Liver (tissue), 9 donors: ENCODE results near the gene LRMDA. TPM values are rescaled to one million over a fixed set of nuclear protein-coding genes. Genes with fewer than 3 reads are reported as not detected.

Experiments
- DNase-seq: peaks from one replicate; pipeline ENCODE4 v3.0.0-alpha.2; 2017; ENCODE audit warnings: low spot score
- H3K27ac ChIP-seq, 2 donors: one replicate each; pipeline ENCODE4 v1.7.0; 2013; ENCODE audit warnings: inconsistent platforms in 2 of 2, low read length in 2 of 2, control low read depth in 1 of 2, low read depth in 1 of 2, mild to moderate bottlenecking in 1 of 2
- H3K27me3 ChIP-seq, 4 donors: one replicate each; pipeline versions ENCODE4 v1.6.1 to v1.7.0; 2013; ENCODE audit warnings: low read length in 3 of 4, inconsistent platforms in 1 of 4, mild to moderate bottlenecking in 1 of 4, moderate library complexity in 1 of 4; ENCODE audit not compliant: control insufficient read depth in 4 of 4, insufficient read depth in 4 of 4
- H3K36me3 ChIP-seq, 4 donors: one replicate each; pipeline versions ENCODE4 v1.6.1 to v1.7.0; 2013; ENCODE audit warnings: low read length in 3 of 4, mild to moderate bottlenecking in 3 of 4, low read depth in 1 of 4, moderate library complexity in 1 of 4; ENCODE audit not compliant: control insufficient read depth in 4 of 4, insufficient read depth in 3 of 4
- H3K4me1 ChIP-seq, 4 donors: one replicate each; pipeline versions ENCODE4 v1.6.1 to v1.7.0; 2013; ENCODE audit warnings: low read length in 3 of 4, mild to moderate bottlenecking in 3 of 4, moderate library complexity in 1 of 4; ENCODE audit not compliant: control insufficient read depth in 4 of 4, insufficient read depth in 4 of 4
- H3K4me3 ChIP-seq, 3 donors: one replicate each; pipeline versions ENCODE4 v1.6.1 to v1.7.0; 2013; ENCODE audit warnings: low read length in 3 of 3, control low read depth in 1 of 3, low read depth in 1 of 3, mild to moderate bottlenecking in 1 of 3
- H3K9ac ChIP-seq, 2 donors: one replicate each; pipeline ENCODE4 v1.7.0; 2013; ENCODE audit warnings: low read length in 2 of 2, mild to moderate bottlenecking in 2 of 2, moderate library complexity in 2 of 2, control low read depth in 1 of 2, low read depth in 1 of 2
- H3K9me3 ChIP-seq, 4 donors: one replicate each; pipeline versions ENCODE4 v1.6.1 to v1.7.0; 2013; ENCODE audit warnings: low read length in 3 of 4; ENCODE audit not compliant: control insufficient read depth in 4 of 4
- EGR1 ChIP-seq, 2 donors: IDR thresholded peaks; 2 replicates each; pipeline ENCODE4 v1.6.1; 2016 to 2018; ENCODE audit warnings: antibody characterized with exemption in 2 of 2, low read depth in 2 of 2
- FOXA1 ChIP-seq: IDR thresholded peaks from 2 replicates; pipeline ENCODE4 v1.6.1; 2016; ENCODE audit warnings: antibody characterized with exemption
- FOXA2 ChIP-seq: IDR thresholded peaks from 2 replicates; pipeline ENCODE4 v1.6.1; 2016; ENCODE audit warnings: antibody characterized with exemption
- GABPA ChIP-seq, 2 donors: IDR thresholded peaks in 1 of 2; conservative IDR thresholded peaks in 1 of 2; 2 replicates each; pipeline ENCODE4 v1.6.1; 2016; ENCODE audit warnings: antibody characterized with exemption in 2 of 2, mild to moderate bottlenecking in 1 of 2, moderate library complexity in 1 of 2
- HNF4A ChIP-seq, 2 donors: conservative IDR thresholded peaks; 2 replicates each; pipeline ENCODE4 v1.6.1; 2016; ENCODE audit warnings: antibody characterized with exemption in 2 of 2, mild to moderate bottlenecking in 2 of 2
- HNF4G ChIP-seq: IDR thresholded peaks from 2 replicates; pipeline ENCODE4 v1.6.1; 2016; ENCODE audit warnings: antibody characterized with exemption
- JUND ChIP-seq, 2 donors: IDR thresholded peaks; 2 replicates each; pipeline ENCODE4 v1.6.1; 2016; ENCODE audit warnings: antibody characterized with exemption in 2 of 2
- NR2F2 ChIP-seq: IDR thresholded peaks from 2 replicates; pipeline ENCODE4 v1.6.1; 2016; ENCODE audit warnings: antibody characterized with exemption
- RAD21 ChIP-seq, 2 donors: IDR thresholded peaks; 2 replicates each; pipeline ENCODE4 v1.6.1; 2016; ENCODE audit warnings: antibody characterized with exemption in 2 of 2, mild to moderate bottlenecking in 2 of 2
- RXRA ChIP-seq, 2 donors: IDR thresholded peaks; 2 replicates each; pipeline ENCODE4 v1.6.1; 2017 to 2018; ENCODE audit warnings: antibody characterized with exemption in 2 of 2, mild to moderate bottlenecking in 1 of 2
- SP1 ChIP-seq: IDR thresholded peaks from 2 replicates; pipeline ENCODE4 v1.6.1; 2018; ENCODE audit warnings: antibody characterized with exemption, mild to moderate bottlenecking
- TAF1 ChIP-seq: conservative IDR thresholded peaks from 2 replicates; pipeline ENCODE4 v1.6.1; 2016; ENCODE audit warnings: antibody characterized with exemption, mild to moderate bottlenecking
- YY1 ChIP-seq: IDR thresholded peaks from 2 replicates; pipeline ENCODE4 v1.6.1; 2016; ENCODE audit warnings: antibody characterized with exemption, mild to moderate bottlenecking
- WGBS: extraction: QIAGEN DNeasy Blood & Tissue Kit; methylation state at CpG from one replicate; pipeline ENCODE4 v1.1.7; 2013; 5-methylcytosine and 5-hydroxymethylcytosine counted together
- polyA plus RNA-seq, 2 donors: library from polyadenylated mRNA; stranded (reverse) in 1 of 2; unstranded in 1 of 2; fragments of 200-250 nt in 1 of 2; fragments of >200 nt in 1 of 2; fragmentation: Nextera tagmentation in 1 of 2; extraction: Ambion mirVana in 1 of 2; gene quantifications; one replicate each; pipeline versions ENCODE4 v1.2.1 to v1.2.3, GENCODE V29; 2013 to 2015
- total RNA-seq, 2 donors: library from RNA; depleted of rRNA; stranded (reverse); fragments of >200 nt; gene quantifications; one replicate each; pipeline ENCODE4 v1.2.3, GENCODE V29; 2014
- TF ChIP-seq, protein P1 (sequence below): IDR thresholded peaks from 2 replicates; pipeline ENCODE4 v1.6.1; 2016; ENCODE audit warnings: antibody characterized with exemption, mild to moderate bottlenecking
- TF ChIP-seq, protein P2 (sequence below): IDR thresholded peaks from 2 replicates; pipeline ENCODE4 v1.6.1; 2016; ENCODE audit warnings: antibody characterized with exemption
- TF ChIP-seq, protein P3 (sequence below): IDR thresholded peaks from 2 replicates; pipeline ENCODE4 v1.6.1; 2016; ENCODE audit warnings: antibody characterized with exemption
- TF ChIP-seq, protein P4 (sequence below): fragments of 150-350 bp; IDR thresholded peaks from 2 replicates; pipeline ENCODE4 v1.5.1; 2017; ENCODE audit warnings: improper control_type of control experiment, low read depth, low read length; ENCODE audit not compliant: missing input control
- TF ChIP-seq, protein P5 (sequence below): IDR thresholded peaks from 2 replicates; pipeline ENCODE4 v1.6.1; 2016; ENCODE audit warnings: antibody characterized with exemption
- donor health status: healthy.
- donor health status: healthy.
- donor health status: healthy.
- donor health status: healthy.
- donor health status: healthy.

The LRMDA gene
- total and polyA plus RNA-seq, 4 donors = 7.9 to 15.8 (median 11.3) TPM

DNA sequence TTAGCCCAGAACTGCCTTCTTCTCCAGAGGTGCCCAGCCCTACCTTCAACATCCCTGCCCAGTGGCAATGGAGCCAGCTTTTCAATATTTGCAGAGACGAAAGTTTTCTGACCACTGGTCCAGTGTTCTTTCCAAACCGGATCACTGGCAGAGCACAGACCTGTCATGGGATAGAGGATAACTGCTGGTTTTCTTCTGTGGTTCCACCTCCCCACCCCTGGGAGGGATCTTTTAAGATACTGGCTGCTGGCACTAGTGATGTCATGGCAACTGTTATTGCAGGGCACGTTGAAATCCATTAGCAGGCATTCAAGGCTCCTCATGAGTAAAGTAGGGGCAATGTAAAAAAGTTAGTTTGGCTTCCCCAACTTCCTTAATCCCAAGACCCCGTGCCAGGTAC is 387.1 kb downstream of the LRMDA start:
- WGBS = 89% methylated on average over 4 of the region's 4 CpGs
- no peaks in the 10 kb centered on the region for H3K27me3 ChIP-seq
- no peak overlapping the region for H3K27ac ChIP-seq
- H3K36me3 ChIP-seq = peaks cover 0 to 2% (median 0%) of the 10 kb centered on the region in 4 donors
- H3K9me3 ChIP-seq = no peaks in the 10 kb centered on the region
- H3K4me3 ChIP-seq = no peak overlapping the region
- DNase-seq = no peak
- H3K9ac ChIP-seq = no peak overlapping the region
- H3K4me1 ChIP-seq = no peaks in the 10 kb centered on the region
- TF ChIP-seq, protein P1, sequence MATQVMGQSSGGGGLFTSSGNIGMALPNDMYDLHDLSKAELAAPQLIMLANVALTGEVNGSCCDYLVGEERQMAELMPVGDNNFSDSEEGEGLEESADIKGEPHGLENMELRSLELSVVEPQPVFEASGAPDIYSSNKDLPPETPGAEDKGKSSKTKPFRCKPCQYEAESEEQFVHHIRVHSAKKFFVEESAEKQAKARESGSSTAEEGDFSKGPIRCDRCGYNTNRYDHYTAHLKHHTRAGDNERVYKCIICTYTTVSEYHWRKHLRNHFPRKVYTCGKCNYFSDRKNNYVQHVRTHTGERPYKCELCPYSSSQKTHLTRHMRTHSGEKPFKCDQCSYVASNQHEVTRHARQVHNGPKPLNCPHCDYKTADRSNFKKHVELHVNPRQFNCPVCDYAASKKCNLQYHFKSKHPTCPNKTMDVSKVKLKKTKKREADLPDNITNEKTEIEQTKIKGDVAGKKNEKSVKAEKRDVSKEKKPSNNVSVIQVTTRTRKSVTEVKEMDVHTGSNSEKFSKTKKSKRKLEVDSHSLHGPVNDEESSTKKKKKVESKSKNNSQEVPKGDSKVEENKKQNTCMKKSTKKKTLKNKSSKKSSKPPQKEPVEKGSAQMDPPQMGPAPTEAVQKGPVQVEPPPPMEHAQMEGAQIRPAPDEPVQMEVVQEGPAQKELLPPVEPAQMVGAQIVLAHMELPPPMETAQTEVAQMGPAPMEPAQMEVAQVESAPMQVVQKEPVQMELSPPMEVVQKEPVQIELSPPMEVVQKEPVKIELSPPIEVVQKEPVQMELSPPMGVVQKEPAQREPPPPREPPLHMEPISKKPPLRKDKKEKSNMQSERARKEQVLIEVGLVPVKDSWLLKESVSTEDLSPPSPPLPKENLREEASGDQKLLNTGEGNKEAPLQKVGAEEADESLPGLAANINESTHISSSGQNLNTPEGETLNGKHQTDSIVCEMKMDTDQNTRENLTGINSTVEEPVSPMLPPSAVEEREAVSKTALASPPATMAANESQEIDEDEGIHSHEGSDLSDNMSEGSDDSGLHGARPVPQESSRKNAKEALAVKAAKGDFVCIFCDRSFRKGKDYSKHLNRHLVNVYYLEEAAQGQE = no peak
- no peak for TF ChIP-seq JUND (IDR thresholded peaks at IDR 0.05)
- TF ChIP-seq SP1 = no peak
- no peak for TF ChIP-seq TAF1
- TF ChIP-seq, protein P2, sequence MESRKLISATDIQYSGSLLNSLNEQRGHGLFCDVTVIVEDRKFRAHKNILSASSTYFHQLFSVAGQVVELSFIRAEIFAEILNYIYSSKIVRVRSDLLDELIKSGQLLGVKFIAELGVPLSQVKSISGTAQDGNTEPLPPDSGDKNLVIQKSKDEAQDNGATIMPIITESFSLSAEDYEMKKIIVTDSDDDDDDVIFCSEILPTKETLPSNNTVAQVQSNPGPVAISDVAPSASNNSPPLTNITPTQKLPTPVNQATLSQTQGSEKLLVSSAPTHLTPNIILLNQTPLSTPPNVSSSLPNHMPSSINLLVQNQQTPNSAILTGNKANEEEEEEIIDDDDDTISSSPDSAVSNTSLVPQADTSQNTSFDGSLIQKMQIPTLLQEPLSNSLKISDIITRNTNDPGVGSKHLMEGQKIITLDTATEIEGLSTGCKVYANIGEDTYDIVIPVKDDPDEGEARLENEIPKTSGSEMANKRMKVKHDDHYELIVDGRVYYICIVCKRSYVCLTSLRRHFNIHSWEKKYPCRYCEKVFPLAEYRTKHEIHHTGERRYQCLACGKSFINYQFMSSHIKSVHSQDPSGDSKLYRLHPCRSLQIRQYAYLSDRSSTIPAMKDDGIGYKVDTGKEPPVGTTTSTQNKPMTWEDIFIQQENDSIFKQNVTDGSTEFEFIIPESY = no peak
- TF ChIP-seq FOXA1 = no peak
- no peak for TF ChIP-seq HNF4G
- TF ChIP-seq, protein P3, sequence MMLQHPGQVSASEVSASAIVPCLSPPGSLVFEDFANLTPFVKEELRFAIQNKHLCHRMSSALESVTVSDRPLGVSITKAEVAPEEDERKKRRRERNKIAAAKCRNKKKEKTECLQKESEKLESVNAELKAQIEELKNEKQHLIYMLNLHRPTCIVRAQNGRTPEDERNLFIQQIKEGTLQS = no peak
- TF ChIP-seq NR2F2 = no peak
- TF ChIP-seq GABPA (IDR thresholded peaks at IDR 0.05 in 1 of 2, conservative IDR thresholded peaks at IDR 0.05 in 1 of 2) = no peak
- TF ChIP-seq RXRA (IDR thresholded peaks at IDR 0.05) = no peak
- no peak for TF ChIP-seq FOXA2
- no peak for TF ChIP-seq HNF4A (conservative IDR thresholded peaks at IDR 0.05)
- TF ChIP-seq, protein P4, sequence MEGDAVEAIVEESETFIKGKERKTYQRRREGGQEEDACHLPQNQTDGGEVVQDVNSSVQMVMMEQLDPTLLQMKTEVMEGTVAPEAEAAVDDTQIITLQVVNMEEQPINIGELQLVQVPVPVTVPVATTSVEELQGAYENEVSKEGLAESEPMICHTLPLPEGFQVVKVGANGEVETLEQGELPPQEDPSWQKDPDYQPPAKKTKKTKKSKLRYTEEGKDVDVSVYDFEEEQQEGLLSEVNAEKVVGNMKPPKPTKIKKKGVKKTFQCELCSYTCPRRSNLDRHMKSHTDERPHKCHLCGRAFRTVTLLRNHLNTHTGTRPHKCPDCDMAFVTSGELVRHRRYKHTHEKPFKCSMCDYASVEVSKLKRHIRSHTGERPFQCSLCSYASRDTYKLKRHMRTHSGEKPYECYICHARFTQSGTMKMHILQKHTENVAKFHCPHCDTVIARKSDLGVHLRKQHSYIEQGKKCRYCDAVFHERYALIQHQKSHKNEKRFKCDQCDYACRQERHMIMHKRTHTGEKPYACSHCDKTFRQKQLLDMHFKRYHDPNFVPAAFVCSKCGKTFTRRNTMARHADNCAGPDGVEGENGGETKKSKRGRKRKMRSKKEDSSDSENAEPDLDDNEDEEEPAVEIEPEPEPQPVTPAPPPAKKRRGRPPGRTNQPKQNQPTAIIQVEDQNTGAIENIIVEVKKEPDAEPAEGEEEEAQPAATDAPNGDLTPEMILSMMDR = no peak
- no peak for TF ChIP-seq YY1
- TF ChIP-seq EGR1 (IDR thresholded peaks at IDR 0.05; ENCODE audit: low read depth in 2 of 2) = no peak
- no peak for TF ChIP-seq RAD21 (IDR thresholded peaks at IDR 0.05)

DNA sequence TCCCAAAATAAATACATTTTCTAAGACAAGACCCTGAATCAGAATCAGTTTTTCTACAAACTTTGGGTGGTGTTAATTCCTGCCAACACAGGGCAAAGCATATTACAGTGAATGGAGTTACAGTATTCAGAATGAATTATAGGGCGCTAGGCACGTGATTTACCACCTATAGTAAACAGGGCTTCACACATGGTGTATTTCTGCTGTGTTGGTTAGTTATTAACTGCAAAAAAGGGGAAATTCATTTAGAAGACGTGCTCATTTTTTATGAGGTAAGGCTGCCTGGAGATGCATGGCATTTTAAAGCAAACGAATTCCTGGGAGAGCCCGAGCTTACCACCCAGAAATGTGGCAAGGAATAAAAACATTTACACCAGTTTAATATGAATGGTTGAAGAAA is 393.8 kb downstream of the LRMDA start:
- WGBS = 83% methylated on average over 5 of the region's 5 CpGs
- no peaks in the 10 kb centered on the region for H3K27me3 ChIP-seq
- no peak for DNase-seq

More for the DNA sequence above, 393.8 kb downstream of the LRMDA start:
- TF ChIP-seq, protein P4 = no peak
- TF ChIP-seq, protein P2 = no peak
- TF ChIP-seq FOXA2 = no peak
- TF ChIP-seq JUND (IDR thresholded peaks at IDR 0.05) = no peak
- no peak for TF ChIP-seq NR2F2
- no peak for TF ChIP-seq GABPA (IDR thresholded peaks at IDR 0.05 in 1 of 2, conservative IDR thresholded peaks at IDR 0.05 in 1 of 2)
- TF ChIP-seq, protein P5, sequence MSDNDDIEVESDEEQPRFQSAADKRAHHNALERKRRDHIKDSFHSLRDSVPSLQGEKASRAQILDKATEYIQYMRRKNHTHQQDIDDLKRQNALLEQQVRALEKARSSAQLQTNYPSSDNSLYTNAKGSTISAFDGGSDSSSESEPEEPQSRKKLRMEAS = no peak
- no peak for TF ChIP-seq SP1
- no peak for TF ChIP-seq FOXA1
- TF ChIP-seq, protein P3 = no peak
- TF ChIP-seq TAF1 = no peak
- TF ChIP-seq RAD21 (IDR thresholded peaks at IDR 0.05) = no peak
- no peak for TF ChIP-seq YY1
- no peak for TF ChIP-seq HNF4G
- no peak for TF ChIP-seq HNF4A (conservative IDR thresholded peaks at IDR 0.05)
- Histone ChIP-seq H3K4me1 (no peaks in the 10 kb centered on the region), H3K36me3 (peaks cover 0 to 1% (median 0%) of the 10 kb centered on the region in 4 donors), H3K27ac (no peak overlapping the region), H3K9me3 (no peaks in the 10 kb centered on the region), H3K4me3 (no peak overlapping the region), H3K9ac (no peak overlapping the region)
